Body of pancreas (tissue), 4 donors: ENCODE measurements around the gene SUMO2.
"Not testable (repeated sequence)": the region's sequence is repeated elsewhere in the genome, so short reads cannot be mapped to it uniquely, and the experiment has no call there.

Experiments used
- POLR2A ChIP-seq, 3 donors: fragments of 450-650 bp; IDR thresholded peaks; one replicate each; pipeline ENCODE4 v1.6.1; 2016; ENCODE audit warnings: antibody characterized with exemption in 3 of 3, mild to moderate bottlenecking in 2 of 3
- TF ChIP-seq, protein P1 (sequence below), 7 experiments: fragments of 450-650 bp in 4 of 7; fragments of 200-600 bp in 3 of 7; sonication (generic) in 3 of 7; IDR thresholded peaks; one replicate each; pipeline ENCODE4 v1.5.1; 2016 to 2019; ENCODE audit warnings: antibody characterized with exemption in 7 of 7

DNA sequence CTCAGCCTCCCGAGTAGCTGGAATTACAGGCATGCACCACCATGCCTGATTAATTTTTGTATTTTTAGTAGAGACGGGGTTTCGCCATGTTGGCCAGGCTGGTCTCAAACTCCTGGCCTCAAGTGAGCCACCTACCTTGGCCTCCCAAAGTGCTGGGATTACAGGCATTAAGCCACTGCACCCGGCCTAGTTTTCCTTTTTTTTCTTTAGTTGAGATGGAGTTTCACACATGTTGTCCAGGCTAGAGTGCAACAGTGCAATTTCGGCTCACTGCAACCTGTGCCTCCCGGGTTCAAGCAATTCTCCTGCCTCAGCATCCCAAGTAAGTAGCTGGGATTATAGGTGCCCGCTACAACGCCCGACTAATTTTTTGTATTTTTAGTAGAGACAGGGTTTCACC is 45.0 kb downstream of the SUMO2 start:
- not testable (repeated sequence) for TF ChIP-seq POLR2A (IDR thresholded peaks at IDR 0.05)
- TF ChIP-seq, protein P1, sequence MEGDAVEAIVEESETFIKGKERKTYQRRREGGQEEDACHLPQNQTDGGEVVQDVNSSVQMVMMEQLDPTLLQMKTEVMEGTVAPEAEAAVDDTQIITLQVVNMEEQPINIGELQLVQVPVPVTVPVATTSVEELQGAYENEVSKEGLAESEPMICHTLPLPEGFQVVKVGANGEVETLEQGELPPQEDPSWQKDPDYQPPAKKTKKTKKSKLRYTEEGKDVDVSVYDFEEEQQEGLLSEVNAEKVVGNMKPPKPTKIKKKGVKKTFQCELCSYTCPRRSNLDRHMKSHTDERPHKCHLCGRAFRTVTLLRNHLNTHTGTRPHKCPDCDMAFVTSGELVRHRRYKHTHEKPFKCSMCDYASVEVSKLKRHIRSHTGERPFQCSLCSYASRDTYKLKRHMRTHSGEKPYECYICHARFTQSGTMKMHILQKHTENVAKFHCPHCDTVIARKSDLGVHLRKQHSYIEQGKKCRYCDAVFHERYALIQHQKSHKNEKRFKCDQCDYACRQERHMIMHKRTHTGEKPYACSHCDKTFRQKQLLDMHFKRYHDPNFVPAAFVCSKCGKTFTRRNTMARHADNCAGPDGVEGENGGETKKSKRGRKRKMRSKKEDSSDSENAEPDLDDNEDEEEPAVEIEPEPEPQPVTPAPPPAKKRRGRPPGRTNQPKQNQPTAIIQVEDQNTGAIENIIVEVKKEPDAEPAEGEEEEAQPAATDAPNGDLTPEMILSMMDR (IDR thresholded peaks at IDR 0.05) = not testable (repeated sequence)
